Ascending aorta (tissue), 2 donors: ENCODE data around the gene CPLANE2. TPM values are rescaled to one million over a fixed set of nuclear protein-coding genes. Genes with fewer than 3 reads are reported as not detected.
A peak's percentile ranks its signal among the peaks of the same experiment; 100 is the strongest.

ENCODE experiments used
- DNase-seq, 2 donors: peaks; one replicate each; pipeline ENCODE4 v3.0.0-alpha.2; 2019; ENCODE audit warnings: low spot score in 2 of 2
- H3K27ac ChIP-seq, 2 donors: fragments of 200-600 bp; sonication (generic); one replicate each; pipeline ENCODE4 v1.5.1; 2016 to 2017; ENCODE audit warnings: mild to moderate bottlenecking in 1 of 2
- H3K27me3 ChIP-seq: fragments of 200-600 bp; sonication (generic); one replicate; pipeline ENCODE4 v1.5.1; 2017
- H3K36me3 ChIP-seq, 2 donors: fragments of 200-600 bp; sonication (generic); one replicate each; pipeline ENCODE4 v1.5.1; 2016
- H3K4me1 ChIP-seq, 2 donors: fragments of 200-600 bp; sonication (generic); one replicate each; pipeline ENCODE4 v1.5.1; 2016 to 2017; ENCODE audit warnings: mild to moderate bottlenecking in 1 of 2
- H3K4me3 ChIP-seq, 2 donors: fragments of 200-600 bp; sonication (generic); one replicate each; pipeline ENCODE4 v1.5.1; 2016 to 2017; ENCODE audit warnings: mild to moderate bottlenecking in 1 of 2
- H3K9me3 ChIP-seq, 2 donors: fragments of 200-600 bp; sonication (generic); one replicate each; pipeline ENCODE4 v1.5.1; 2016
- intact Hi-C: fragments of 100-400 bp; cut with DNase I; formaldehyde crosslinking; loops from one replicate; pipeline ENCODE4 v1.15.1; 2023
- total RNA-seq: library from RNA; depleted of rRNA; stranded (reverse); fragments of >200 nt; gene quantifications from one replicate; pipeline ENCODE4 v1.1.0, GENCODE V29; 2016
- TF ChIP-seq, protein P1 (sequence below), 3 experiments: fragments of 200-600 bp in 2 of 3; fragments of 450-650 bp in 1 of 3; sonication (generic) in 2 of 3; IDR thresholded peaks; one replicate each; pipeline ENCODE4 v1.5.1; 2016 to 2019; ENCODE audit warnings: antibody characterized with exemption in 3 of 3, mild to moderate bottlenecking in 1 of 3, moderate library complexity in 1 of 3

CPLANE2 gene
- total RNA-seq, 1 donor from 2014 or later, result not detected

GRCh38 chr1:16275591-16275990 is 38.6 kb upstream of the CPLANE2 start:
- H3K9me3 ChIP-seq, result no peaks in the 10 kb centered on the region
- H3K27ac ChIP-seq, result peak overlapping the region in 1 of 2 donors; percentile 34
- TF ChIP-seq, protein P1, sequence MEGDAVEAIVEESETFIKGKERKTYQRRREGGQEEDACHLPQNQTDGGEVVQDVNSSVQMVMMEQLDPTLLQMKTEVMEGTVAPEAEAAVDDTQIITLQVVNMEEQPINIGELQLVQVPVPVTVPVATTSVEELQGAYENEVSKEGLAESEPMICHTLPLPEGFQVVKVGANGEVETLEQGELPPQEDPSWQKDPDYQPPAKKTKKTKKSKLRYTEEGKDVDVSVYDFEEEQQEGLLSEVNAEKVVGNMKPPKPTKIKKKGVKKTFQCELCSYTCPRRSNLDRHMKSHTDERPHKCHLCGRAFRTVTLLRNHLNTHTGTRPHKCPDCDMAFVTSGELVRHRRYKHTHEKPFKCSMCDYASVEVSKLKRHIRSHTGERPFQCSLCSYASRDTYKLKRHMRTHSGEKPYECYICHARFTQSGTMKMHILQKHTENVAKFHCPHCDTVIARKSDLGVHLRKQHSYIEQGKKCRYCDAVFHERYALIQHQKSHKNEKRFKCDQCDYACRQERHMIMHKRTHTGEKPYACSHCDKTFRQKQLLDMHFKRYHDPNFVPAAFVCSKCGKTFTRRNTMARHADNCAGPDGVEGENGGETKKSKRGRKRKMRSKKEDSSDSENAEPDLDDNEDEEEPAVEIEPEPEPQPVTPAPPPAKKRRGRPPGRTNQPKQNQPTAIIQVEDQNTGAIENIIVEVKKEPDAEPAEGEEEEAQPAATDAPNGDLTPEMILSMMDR (IDR thresholded peaks at IDR 0.05), result no peak
- H3K27me3 ChIP-seq, result no peaks in the 10 kb centered on the region
- peaks cover 0 to 24% of the 10 kb centered on the region in 2 donors for H3K4me1 ChIP-seq
- peaks cover 4% of the 10 kb centered on the region in 2 donors for H3K36me3 ChIP-seq
- peak in 1 of 2 donors; percentile 64 for DNase-seq
- intact Hi-C loops, result no loop called here
- no peak overlapping the region for H3K4me3 ChIP-seq

DNA sequence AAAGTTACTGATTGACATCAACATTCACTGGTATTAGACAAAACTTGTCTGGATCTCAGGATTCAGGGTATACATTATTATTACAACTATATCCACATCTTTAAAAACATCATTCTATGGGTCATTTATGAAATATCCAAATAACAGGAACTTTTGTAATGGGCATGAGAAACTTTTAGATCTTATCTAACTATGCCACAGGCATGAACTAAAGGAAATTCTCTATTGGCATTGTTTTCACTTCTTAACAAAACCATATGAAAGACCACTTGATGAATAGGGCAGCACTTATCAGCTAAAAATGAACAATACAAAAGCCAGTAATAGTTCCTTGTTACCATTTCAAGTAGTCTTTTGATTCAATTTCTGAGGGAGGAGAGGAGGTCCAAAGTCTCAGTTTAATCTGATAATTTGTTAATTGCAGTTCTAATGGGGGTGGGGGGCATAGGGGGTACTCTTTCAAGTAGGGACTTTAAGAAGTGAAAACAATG is 30.8 kb upstream of the CPLANE2 start:
- peak overlapping the region; percentile 18 to 53 for H3K27ac ChIP-seq

GRCh38 chr1:16266411-16267118 is 29.6 kb upstream of the CPLANE2 start:
- peak in 1 of 2 donors; percentile 51 for DNase-seq
- peak overlapping the region; percentile 18 to 53 for H3K27ac ChIP-seq
- no peaks in the 10 kb centered on the region for H3K9me3 ChIP-seq
- TF ChIP-seq, protein P1 (IDR thresholded peaks at IDR 0.05), result no peak
- H3K4me1 ChIP-seq, result peaks cover 0 to 53% of the 10 kb centered on the region in 2 donors
- intact Hi-C loops, result no loop called here
- H3K27me3 ChIP-seq, result no peaks in the 10 kb centered on the region
- H3K36me3 ChIP-seq, result peaks cover 3% of the 10 kb centered on the region in 2 donors
- no peak overlapping the region for H3K4me3 ChIP-seq

More for the DNA sequence above, 30.8 kb upstream of the CPLANE2 start:
- H3K27me3 ChIP-seq, result no peaks in the 10 kb centered on the region
- H3K9me3 ChIP-seq, result no peaks in the 10 kb centered on the region
- DNase-seq, result no peak
- peaks cover 0 to 57% of the 10 kb centered on the region in 2 donors for H3K4me1 ChIP-seq
- TF ChIP-seq, protein P1 (IDR thresholded peaks at IDR 0.05), result no peak
- peaks cover 3 to 4% of the 10 kb centered on the region in 2 donors for H3K36me3 ChIP-seq
- intact Hi-C loops, result no loop called here
- no peak overlapping the region for H3K4me3 ChIP-seq

DNA sequence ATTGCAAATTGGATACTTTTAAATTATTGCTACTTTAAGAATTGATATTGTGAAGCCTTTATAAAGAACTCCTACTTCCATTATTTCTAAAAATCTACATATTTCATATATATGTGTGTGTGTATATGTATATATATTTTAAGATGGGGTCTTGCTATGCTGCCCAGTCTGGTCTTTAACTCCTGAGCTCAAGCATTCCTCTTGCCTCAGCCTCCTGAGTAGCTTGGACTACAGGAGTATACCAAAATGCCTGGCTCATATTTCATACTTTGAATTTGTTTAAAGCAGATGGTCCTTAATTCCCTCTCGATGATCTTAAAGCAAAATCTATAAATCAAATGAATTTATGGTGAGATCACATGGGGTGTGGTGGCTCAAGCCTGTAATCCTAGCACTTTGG is 25.1 kb upstream of the CPLANE2 start:
- TF ChIP-seq, protein P1 (IDR thresholded peaks at IDR 0.05), result no peak
- Histone ChIP-seq H3K27ac (peak overlapping the region in 1 of 2 donors; percentile 22), H3K4me3 (no peak overlapping the region), H3K4me1 (peaks cover 0 to 42% of the 10 kb centered on the region in 2 donors), H3K27me3 (no peaks in the 10 kb centered on the region), H3K9me3 (no peaks in the 10 kb centered on the region), H3K36me3 (peaks cover 3 to 4% of the 10 kb centered on the region in 2 donors)
- intact Hi-C loops, result no loop called here
- peak in 1 of 2 donors; percentile 24 for DNase-seq

- Histone ChIP-seq H3K27me3 (no peaks in the 10 kb centered on the region), H3K27ac (peak overlapping the region; percentile 22 to 46), H3K4me1 (peaks cover 0 to 41% of the 10 kb centered on the region in 2 donors), H3K36me3 (peaks cover 4 to 12% of the 10 kb centered on the region in 2 donors), H3K4me3 (no peak overlapping the region), H3K9me3 (no peaks in the 10 kb centered on the region)
- no peak for DNase-seq
- TF ChIP-seq, protein P1 (IDR thresholded peaks at IDR 0.05), result no peak
- intact Hi-C loops, result no loop called here
Observed at GRCh38 chr1:16260814-16261213, 23.8 kb upstream of the CPLANE2 start.
